GM13977 (cell line): Measurements from ENCODE around the gene ARHGEF19.
A peak's percentile ranks its signal among the peaks of the same experiment; 100 is the strongest.

Experiments
- DNase-seq: peaks from one replicate; pipeline ENCODE4 v3.0.0; 2012; ENCODE audit warnings: low spot score
- in situ Hi-C: fragments of 300-500 bp; cut with MboI; formaldehyde crosslinking; loops from one replicate; pipeline ENCODE4 v1.12.0; 2022; ENCODE audit warnings: low sequenced_read_pairs, low pct_unique_long_range_greater_than_20kb, mixed read lengths, inconsistent platforms; ENCODE audit not compliant: unreplicated experiment
- TF ChIP-seq, protein P1 (sequence below): IDR thresholded peaks from 2 replicates; pipeline ENCODE4 v1.5.1; 2012; ENCODE audit warnings: mild to moderate bottlenecking, control low read depth; ENCODE audit not compliant: insufficient read depth; ENCODE audit errors: extremely low read depth, missing control alignments

Gene ARHGEF19

DNA sequence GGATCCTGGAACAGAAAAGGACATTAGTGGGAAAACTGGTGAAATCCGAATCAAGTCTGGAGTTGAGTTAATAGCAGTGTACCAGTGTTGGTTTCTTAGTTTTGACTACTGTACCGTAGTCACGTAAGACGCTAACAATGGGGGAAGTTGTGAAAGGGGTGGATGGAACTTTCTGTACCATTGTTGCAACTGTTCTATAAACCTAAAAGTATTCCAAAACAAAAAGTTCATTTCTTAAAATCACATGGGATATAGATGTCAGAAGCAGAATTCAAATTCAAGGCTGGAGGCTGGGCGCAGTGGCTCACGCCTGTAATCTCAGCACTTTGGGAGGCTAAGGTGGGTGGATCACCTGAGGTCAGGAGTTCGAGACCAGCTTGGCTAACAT, 16.9 kb downstream of the ARHGEF19 start:
- in situ Hi-C loops, result loop anchor here (25.0 kb wide), 1 partner anchor 408 kb away; no protein-coding TSS in a partner anchor
- no peak for DNase-seq
- TF ChIP-seq, protein P1, sequence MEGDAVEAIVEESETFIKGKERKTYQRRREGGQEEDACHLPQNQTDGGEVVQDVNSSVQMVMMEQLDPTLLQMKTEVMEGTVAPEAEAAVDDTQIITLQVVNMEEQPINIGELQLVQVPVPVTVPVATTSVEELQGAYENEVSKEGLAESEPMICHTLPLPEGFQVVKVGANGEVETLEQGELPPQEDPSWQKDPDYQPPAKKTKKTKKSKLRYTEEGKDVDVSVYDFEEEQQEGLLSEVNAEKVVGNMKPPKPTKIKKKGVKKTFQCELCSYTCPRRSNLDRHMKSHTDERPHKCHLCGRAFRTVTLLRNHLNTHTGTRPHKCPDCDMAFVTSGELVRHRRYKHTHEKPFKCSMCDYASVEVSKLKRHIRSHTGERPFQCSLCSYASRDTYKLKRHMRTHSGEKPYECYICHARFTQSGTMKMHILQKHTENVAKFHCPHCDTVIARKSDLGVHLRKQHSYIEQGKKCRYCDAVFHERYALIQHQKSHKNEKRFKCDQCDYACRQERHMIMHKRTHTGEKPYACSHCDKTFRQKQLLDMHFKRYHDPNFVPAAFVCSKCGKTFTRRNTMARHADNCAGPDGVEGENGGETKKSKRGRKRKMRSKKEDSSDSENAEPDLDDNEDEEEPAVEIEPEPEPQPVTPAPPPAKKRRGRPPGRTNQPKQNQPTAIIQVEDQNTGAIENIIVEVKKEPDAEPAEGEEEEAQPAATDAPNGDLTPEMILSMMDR, result no peak

DNA sequence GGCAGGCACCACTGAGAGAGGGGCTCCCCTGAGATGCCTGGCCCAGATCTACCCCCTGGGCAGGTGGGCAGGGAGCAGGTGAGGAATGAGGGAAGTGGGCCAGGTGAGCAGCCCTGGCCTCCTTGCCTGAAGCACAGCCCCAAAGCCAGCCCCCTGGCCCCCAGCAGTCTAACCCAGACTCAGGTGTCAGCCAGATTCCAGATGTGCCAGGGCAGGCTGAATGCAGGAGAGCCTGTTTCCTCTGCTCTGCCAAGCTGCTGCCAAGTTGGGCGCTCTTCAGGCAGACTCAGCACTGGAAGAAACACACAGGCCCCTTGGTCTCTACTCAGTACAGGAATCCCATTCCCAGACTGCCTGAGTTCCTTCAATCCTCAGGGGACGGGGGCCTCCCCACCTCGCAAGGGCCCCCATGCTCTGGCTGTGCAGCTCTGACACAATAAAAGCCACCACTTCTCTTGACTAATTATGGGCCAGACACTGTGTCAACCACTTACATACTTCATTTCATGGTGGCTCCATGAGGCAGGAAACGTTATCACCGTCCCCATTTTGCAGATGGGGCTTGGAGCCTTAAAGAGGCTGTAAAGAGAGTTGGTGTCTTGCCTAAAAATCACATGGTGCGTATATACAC, 20.4 kb downstream of the ARHGEF19 start:
- in situ Hi-C loops, result loop anchor here (25.0 kb wide), 1 partner anchor 405 kb away; no protein-coding TSS in a partner anchor

GRCh38 chr1:16191309-16191708, 21.1 kb downstream of the ARHGEF19 start:
- in situ Hi-C loops, result loop anchor here (25.0 kb wide), 1 partner anchor 404 kb away; no protein-coding TSS in a partner anchor
- DNase-seq, result no peak

More for the DNA sequence above, 20.4 kb downstream of the ARHGEF19 start:
- no peak for DNase-seq
- TF ChIP-seq, protein P1, result no peak

GRCh38 chr1:16189921-16190621, 22.4 kb downstream of the ARHGEF19 start:
- DNase-seq, result no peak
- TF ChIP-seq, protein P1, result no peak
- in situ Hi-C loops, result loop anchor here (5.0 to 25.0 kb wide), 2 partner anchors 108 to 403 kb away; no protein-coding TSS in a partner anchor

More at GRCh38 chr1:16191309-16191708, 21.1 kb downstream of the ARHGEF19 start:
- TF ChIP-seq, protein P1, result no peak

DNA sequence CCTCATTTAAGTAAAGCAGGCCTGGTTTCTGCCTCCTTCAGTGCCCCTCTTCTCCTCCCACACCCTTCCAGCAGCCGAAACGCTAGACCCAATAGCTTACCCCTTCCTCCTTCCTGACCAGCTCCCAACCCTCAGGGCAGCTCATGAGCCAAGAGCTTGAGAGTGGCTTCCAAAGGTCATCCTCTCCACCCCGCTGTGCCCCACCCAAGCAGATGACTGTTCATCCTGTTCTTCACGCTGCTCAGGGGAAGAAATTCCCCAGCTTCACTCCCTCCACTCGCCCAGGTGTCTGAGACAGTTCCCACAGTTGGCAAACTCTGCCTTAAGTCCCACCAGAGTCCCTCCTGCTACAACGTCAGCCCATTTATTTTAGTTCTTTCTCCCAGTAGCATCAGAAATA, 23.4 kb downstream of the ARHGEF19 start:
- no peak for DNase-seq
- TF ChIP-seq, protein P1, result no peak
- in situ Hi-C loops, result loop anchor here (5.0 to 25.0 kb wide), 2 partner anchors 107 to 402 kb away; no protein-coding TSS in a partner anchor

GRCh38 chr1:16187748-16188401, 24.6 kb downstream of the ARHGEF19 start:
- TF ChIP-seq, protein P1, result peak; percentile 95
- peak; percentile 84 for DNase-seq
- in situ Hi-C loops, result loop anchor here (5.0 to 25.0 kb wide), 2 partner anchors 106 to 401 kb away; no protein-coding TSS in a partner anchor
